ENCODE data around the gene PIGO.

PIGO gene

DNA sequence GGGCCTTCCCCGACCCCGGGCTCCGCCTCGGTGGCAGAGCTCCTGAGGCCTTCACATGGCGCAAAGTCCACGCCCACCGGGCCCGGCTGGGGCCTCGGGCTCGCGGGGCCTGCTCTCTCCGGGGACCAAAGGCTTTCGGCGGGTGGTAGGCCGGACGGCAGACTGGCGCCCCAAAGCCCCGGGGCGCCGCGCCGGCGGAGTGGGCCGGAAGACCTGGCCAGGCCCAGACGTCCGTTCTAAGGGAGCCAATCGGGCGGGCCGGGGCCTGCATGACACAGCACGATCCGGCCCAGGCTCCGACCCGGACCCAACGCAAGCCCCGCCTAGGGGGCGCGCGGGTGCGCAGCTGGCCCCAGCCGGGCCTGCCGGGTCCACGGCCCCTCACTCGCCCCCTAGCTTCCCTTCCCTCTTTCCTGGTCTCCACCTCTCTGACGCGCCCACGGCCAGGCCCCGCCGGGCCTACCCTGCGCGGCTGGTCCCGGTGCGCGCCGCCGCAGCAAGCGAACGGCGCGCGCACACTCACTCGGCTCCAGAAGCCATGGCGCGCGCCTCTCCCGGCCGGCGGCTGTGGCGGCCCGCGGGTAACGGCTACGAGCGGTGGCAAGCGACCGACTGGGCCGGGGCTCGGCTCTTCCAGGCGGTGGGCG is 24.5 kb downstream of the PIGO start:
- DNase-seq (ENCODE audit: low read depth) = no peak

DNA sequence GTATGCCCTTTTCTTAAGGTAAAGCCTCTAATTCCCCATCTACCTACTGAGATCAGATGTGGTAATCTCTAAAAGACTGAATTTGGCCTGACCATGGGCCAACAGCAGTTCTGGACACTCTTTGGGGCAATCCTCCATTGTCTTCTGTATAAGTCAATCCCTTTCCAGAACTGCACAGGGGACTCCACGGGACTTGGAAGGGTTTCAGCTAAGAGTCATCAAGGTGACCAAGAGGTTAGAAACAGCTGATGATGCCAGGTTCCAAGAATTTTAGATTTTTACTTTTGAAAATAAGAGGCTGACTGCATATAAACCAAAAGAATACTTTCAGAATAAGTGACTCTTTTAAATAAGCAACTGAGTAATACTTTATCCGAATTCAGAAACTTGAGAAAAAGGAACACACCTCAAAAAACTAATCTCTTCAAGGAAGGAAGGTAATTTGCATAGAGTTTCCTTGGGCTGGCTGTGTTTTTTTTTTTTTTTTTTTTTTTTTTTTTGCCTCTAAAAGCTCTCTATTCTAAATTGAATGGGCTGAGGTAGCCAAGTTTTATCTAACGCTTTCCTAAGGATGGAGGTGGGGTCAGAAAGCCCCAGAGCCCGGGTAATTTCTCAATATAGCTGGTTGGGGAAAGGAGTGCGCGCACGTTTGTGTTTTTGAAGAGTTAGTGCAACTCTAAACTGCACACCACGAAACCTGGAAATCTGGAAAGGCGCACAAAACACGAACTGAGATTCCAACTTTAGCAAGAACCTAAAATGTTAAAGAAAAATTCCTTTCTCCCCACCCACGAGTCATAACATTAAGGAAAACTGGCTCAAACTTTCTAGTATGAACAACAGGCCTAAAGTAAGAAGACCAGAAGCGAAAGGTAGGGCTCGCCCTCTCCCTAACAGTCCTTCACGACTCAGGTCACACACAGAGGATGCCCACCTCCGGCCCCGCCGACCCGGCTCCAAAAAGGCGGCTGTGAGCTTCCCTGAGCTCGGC is 25.3 kb downstream of the PIGO start:
- no peak for DNase-seq (ENCODE audit: low read depth)

DNA sequence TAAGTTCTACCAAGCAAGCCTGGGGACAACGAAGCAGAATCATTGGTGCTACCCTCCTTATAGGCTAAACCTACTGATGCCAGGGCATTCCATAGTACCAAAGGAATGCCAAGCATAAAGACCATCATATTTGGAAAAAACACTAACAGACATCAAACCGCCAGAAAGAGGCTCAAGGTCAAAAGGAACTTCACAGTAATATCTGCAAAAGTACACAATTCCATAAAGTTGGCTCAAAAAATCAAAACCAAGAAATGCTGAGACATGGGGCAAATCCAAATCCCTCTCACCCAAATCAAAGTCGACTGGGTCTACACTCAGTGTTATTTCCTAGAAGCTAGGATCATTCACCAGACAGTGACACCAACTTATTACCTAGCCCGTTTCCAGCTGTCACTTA is 27.4 kb downstream of the PIGO start:
- DNase-seq (ENCODE audit: low read depth) = no peak

DNA sequence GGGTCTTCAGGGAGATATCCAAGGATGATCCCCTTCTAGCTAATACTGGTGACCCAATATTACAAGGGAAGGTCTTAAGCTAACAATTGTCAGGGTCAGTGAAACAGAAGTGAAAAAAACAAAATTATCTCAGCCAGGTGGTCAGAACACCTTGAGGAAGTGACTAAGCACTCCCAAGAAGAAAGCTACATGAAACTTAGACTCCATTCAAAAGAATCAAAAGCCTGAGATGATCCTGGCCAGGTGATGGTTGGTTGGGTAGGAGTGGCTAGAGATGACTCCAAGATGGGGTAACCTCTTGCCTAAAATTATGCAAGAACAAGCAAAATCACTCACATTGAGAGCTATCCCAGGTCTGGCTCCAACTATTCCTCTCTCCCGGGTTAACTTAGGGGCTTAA is 29.3 kb downstream of the PIGO start:
- no peak for DNase-seq (ENCODE audit: low read depth)

DNA sequence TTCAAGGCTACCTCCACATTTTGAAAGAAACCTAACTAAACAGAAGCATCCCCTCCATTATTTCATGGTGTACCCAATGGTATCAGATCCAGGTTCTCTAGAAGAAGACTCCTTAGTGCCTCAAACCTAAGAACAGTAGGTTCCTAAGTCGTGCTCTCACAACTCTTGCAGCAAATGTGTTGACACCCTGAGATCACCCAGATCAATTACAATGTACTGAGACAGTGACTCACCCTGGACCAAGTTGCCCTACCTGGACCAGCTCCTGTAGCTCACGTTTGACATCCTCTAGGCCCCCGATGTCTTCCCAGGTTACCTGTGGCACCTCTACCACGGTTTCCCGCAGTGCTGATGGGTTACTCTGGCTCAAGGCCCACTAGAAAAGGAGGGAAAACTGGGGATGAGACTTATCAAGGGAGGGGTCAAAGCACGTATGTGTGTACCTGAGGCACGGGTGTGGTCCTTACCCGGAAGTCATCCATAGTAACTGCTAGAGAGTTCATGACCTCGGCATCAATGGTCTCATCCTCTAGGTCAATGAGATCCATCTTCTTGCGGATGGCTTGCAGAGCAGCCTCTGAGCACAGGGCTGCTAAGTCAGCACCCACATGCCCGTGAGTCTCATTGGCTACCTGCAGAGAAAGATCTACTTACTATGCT is 35.7 kb downstream of the PIGO start:
- DNase-seq (ENCODE audit: low read depth) = no peak

DNA sequence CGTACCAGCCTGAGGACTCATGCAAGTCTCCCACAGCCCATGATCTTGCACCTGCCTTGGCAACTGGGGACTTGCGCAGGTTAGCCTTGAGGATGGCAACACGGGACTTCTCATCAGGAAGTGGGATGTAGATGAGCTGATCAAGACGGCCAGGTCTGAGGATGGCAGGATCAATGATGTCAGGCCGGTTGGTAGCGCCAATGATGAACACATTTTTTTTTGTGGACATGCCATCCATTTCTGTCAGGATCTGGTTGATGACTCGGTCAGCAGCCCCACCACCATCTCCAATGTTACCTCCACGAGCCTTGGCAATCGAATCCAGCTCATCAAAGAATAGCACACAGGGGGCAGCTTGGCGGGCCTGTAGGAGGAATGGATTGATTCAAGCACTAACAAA is 37.0 kb downstream of the PIGO start:
- DNase-seq (ENCODE audit: low read depth) = no peak

DNA sequence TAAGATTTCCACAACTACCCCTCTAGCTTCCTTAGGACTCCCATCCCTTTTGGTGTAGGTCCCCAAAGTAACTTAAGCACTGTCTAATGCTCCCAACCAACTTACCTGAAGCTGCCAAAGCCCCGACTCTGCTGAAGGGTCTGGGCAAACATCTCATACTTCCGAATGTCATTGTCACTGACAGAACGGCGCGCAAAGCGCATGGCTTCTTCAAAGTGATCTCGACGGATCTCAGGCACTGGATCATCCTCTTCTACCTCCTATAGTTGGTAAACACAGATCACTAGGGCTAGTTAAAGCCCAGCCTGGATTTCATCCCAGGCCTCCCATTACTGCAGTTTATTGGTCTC is 39.1 kb downstream of the PIGO start:
- DNase-seq (ENCODE audit: low read depth) = no peak

DNA sequence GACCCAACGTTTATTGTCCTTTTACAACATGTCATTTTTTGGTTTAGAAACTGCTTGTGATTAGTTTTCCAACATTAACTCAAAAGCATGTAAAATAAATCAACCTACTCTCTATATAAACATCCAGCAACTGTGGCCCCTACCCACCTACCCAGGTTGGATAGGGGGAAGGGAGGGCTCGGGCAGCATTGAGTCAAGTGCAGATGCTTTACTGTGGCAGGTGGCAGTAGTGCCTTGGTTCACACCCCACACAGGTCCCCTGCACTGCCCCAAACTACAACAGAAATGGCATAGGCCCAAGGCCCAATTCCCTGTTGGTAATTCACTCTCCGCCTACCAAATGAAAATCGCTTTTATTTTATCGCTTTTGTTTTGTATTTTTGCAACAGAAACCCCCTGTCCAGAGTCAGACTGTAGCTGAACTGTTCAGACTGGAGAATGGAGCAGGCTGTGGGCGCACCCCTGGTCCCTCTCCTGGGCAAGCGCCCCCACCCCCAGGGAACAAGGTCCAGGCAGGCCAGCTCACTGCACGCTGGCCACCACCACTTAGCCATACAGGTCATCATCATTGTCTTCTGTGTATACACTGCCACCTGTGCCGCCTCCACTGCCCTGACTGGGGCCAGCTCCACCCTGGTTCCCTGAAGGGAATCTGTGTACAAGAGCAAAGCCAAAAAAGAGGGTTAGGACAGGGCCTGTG is 39.7 kb downstream of the PIGO start:
- DNase-seq (ENCODE audit: low read depth) = no peak

DNA sequence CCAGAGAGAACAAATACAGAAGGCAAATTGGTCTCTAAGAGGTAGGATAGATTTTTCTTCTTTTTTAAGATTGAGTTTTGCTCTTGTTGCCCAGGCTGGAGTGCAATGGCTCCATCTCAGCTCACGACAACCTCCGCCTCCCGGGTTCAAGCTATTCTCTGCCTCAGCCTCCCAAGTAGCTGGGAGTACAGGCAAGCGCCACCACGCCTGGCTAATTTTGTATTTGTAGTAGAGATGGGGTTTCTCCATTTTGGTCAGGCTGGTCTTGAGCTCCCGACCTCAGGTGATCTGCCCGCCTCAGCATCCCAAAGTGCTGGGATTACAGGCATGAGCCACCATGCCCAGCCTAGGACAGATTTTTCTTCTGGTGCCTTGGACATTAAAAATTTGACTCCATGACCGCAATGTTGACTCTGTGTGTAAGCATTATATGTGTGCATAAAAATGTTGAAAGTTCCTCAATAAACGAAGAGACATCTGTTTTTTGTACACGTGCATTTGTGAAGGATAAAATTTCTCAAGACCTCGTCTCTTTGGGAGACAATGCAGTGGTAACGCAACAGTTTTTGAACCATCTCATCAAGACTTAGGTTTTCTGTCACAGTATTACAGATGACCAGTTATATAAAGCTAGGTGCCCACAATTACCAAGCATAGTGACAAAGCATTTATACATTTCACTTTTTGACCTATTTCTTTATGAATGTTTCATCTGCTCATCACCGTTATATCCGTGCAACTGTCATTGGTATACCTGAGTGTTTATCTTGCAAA is 41.3 kb downstream of the PIGO start:
- no peak for DNase-seq (ENCODE audit: low read depth)

DNA sequence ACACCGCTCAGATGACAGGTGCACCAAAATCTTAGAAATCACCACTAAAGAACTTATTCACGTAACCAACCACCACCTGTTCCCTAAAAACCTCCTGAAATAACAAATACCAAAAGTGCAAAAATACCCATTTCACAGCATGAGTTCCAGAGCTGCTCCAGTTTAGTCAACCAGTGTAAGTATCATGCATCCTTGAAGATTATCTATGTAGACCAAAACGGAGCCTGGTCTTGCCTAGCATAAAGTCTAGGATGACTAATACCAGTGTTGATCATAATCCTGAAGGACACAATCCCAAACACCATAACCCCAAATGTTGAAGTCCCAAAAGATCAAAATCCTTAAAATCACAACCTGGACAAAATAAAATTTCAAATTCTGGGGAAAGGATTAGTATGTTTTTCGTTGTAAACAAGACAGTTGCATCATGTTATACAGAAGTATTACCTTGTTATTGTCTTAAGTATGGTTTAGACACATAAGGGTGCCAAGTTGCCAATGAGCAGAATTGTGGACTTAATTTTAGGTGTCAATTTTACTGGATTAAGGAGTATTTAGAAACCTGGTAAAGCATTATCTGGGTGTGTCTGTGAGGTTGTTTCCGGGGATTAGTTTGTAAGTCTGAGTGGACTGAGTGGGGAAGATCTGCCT is 42.1 kb downstream of the PIGO start:
- DNase-seq (ENCODE audit: low read depth) = no peak

DNA sequence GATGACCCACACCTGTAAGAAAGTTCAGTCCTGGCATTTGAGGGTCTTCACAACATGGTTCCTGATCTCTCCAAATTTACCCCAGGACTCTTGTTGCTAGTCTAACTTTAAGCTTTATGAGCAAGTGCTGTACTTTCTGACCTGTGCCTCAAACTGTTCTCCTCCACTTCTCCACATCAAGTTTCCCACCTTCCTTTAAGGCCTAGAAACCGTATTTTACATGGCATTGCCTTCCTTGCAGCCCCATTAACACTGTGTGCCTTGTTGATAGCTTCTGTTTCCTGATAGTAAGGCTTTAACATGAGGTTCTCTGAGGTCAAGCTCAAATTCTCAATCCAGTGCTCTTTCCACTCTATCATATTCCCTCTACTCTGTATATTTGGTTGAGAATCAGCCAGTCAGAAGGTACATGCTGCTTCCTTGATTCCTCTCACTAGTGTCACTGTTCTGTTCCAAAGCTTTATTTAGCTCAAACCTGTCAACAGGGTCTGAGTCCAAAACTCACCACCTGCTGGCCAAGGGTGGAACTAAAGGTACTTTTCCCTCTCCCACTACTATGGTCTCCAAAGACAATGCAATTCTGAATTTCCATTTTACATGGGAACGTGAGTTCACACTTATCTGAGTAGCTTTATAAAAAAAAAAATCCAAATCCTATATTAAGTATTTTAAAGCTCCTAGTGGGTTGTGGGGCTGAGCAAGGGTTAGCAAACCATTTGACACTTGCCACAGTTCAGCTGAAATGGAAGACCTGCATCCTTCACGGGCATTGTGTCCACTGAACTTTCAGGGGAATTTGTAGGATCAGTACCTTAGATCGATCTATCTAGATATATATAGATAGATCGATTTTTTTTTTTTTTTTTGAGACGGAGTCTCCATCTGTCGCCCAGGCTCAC is 45.1 kb downstream of the PIGO start:
- no peak for DNase-seq (ENCODE audit: low read depth)

DNA sequence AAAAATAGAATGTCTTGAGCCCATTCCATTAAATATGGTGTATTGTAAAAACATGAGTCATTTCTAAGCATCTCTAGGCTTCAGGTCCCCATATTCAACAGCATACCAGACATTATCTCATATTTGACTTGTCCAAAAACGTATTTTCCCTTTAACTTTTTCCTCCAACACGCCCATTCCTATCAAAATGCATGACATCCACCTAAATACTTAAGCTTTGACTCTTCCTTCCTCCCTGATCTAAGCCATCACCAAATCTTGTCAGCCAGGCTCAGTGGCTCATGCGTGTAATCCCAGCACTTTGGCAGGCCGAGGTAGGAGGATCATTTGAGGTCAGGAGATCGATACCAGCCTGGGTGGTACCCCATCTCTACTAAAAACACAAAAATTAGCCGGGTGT is 47.9 kb downstream of the PIGO start:
- DNase-seq (ENCODE audit: low read depth) = no peak

DNA sequence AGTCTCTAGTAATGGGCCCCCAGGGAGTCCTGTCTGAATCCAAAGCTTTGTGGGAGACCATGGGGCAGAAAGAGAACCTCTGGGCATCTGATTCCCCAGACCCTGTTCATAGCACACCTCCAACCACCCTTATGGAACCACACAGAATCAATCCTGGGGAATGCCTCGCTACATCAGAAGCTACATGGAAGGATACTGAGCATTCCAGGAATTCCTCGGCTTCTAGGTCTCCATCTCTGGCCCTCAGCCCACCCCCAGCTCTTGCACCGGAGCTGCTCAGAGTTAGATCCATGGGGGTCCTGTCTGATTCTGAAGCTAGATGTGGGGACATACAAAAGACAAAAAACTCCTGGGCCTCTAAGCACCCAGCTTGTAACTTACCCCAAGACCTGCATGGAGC is 52.3 kb downstream of the PIGO start:
- DNase-seq (ENCODE audit: low read depth) = no peak

DNA sequence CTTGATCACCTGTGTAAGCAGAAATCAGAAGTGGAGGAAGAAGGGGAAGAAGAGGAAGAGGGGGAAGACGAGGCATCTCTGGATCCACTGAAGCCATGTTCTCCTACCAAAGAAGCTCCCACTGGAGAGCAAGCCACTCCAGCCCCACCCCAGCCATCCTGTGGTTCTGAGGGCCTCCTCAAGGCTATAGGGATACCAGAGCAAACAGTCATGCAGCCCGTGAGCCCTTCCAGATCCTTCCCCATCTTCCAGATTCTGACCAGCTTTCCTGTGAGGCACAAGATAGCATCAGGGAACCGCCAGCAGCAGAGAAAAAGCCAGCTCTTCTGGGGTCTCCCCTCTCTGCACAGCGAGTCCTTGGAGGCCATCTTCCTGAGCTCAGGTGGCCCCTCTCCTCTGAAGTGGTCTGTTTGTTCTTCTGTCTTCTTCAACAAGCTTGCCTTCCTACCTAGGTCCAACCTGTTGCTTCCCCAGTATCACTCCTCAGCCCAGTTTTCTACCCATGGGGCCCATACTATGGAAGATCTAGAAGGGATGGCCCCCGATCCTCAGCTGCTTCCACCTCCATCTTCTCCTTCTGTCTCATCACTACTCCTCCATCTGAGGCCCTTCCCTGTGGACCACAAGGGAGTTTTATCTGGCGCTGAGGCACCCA is 53.4 kb downstream of the PIGO start:
- no peak for DNase-seq (ENCODE audit: low read depth)

DNA sequence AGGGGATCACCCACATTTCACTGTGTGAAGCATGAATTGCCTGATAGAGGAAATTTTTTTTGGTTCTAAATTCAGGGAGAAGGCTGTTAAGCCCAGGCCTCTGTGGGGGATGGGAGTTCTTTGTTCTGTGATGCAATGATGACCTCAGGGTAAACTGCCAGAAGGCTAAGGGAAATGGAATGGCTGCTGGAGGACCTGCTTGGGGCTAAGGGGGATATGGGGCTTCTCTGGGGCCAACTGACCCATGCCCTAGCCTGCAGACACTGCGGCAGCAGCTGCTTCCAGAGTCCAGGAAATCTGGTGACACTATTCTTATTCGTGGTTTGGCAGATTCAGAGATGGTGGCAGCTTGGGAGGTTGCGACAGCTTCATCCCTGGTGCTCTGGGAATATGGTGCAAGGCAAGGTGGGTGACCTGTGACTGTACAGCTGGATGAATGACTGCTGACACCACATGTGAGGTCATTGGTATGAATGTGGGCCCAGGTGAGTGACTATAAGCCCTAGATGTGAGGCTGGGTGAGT is 54.2 kb downstream of the PIGO start:
- DNase-seq (ENCODE audit: low read depth) = no peak
